Measurements from ENCODE around the gene MTA1.

DNA sequence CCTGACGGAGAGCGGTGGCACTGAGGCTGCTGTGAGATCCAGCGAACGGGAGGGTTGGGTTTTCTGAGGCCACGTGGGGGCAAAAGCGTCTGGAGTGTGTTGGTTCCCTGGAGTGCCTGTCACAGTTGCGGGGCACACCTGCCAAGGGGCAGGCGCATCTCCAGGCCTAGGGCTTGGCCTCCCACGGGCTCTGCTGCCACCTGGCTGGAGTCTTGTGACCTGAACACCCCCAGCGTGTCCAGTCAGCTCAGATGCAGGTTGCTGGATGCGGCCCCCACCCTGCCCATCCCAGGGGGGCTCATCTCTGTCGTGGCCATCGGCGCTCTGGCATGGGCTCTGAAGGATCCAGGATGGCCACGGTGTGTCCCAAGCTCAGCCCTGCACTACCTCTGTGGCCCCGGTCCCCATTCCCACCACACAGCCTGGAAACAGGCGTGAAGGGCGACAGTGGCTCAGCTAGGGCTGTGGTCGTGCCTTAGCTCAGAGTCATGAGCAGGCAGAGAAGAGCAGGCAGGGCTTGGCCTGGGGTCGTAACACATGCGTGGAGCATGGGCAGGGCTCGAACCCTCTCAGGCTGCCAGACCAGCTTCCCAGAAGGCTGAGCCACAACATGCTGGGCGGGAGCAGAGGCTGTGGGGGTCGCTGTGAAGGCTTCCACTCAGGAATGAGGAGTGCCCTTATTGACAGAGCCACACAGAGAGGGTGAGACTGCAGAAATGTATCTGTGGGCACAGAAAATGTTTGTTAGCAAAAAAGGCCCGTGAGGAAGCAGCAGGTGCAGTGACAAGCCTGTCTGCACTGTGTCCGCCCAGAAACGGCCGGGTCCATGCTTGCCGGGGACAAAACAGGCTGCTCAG is 31.5 kb downstream of the MTA1 start:
- TF ChIP-seq POLR2AphosphoS5 (IDR thresholded peaks at IDR 0.05; ENCODE audit: low read depth, low read length): no peak
- no peak for TF ChIP-seq NRF1 (IDR thresholded peaks at IDR 0.05; ENCODE audit: low read depth, low read length)
- TF ChIP-seq MAX (IDR thresholded peaks at IDR 0.05): no peak
- TF ChIP-seq, protein P1, sequence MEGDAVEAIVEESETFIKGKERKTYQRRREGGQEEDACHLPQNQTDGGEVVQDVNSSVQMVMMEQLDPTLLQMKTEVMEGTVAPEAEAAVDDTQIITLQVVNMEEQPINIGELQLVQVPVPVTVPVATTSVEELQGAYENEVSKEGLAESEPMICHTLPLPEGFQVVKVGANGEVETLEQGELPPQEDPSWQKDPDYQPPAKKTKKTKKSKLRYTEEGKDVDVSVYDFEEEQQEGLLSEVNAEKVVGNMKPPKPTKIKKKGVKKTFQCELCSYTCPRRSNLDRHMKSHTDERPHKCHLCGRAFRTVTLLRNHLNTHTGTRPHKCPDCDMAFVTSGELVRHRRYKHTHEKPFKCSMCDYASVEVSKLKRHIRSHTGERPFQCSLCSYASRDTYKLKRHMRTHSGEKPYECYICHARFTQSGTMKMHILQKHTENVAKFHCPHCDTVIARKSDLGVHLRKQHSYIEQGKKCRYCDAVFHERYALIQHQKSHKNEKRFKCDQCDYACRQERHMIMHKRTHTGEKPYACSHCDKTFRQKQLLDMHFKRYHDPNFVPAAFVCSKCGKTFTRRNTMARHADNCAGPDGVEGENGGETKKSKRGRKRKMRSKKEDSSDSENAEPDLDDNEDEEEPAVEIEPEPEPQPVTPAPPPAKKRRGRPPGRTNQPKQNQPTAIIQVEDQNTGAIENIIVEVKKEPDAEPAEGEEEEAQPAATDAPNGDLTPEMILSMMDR (IDR thresholded peaks at IDR 0.05; ENCODE audit: control extremely low read depth in 1 of 3, insufficient read depth in 1 of 3, low read depth in 1 of 3, low read length in 3 of 3): no peak
- no peak for TF ChIP-seq POLR2A (IDR thresholded peaks at IDR 0.05; ENCODE audit: control extremely low read depth in 1 of 2, low read depth in 2 of 2, low read length in 2 of 2)
- TF ChIP-seq EP300 (IDR thresholded peaks at IDR 0.05; ENCODE audit: borderline replicate concordance in 1 of 2, low read depth in 2 of 2, low read length in 2 of 2): no peak
- no peak for TF ChIP-seq MAFK (IDR thresholded peaks at IDR 0.05; ENCODE audit: low read depth, low read length)
- TF ChIP-seq SP1 (IDR thresholded peaks at IDR 0.05; ENCODE audit: low read depth, low read length): no peak
- TF ChIP-seq EZH2 (IDR thresholded peaks at IDR 0.05; ENCODE audit: low read depth, low read length, severe bottlenecking): no peak
- TF ChIP-seq ATF3 (IDR thresholded peaks at IDR 0.05; ENCODE audit: insufficient read depth, low read depth, low read length): no peak
- no peak for TF ChIP-seq USF2 (IDR thresholded peaks at IDR 0.05; ENCODE audit: low read length)
- no peak for TF ChIP-seq SP2 (IDR thresholded peaks at IDR 0.05; ENCODE audit: low read length)
- no peak for TF ChIP-seq JUND (IDR thresholded peaks at IDR 0.05; ENCODE audit: low read length)
- TF ChIP-seq SIX5 (IDR thresholded peaks at IDR 0.05; ENCODE audit: low read depth, low read length): no peak

All from H1 (cell line).